K562 (cell line): Measurements from ENCODE around the gene PLEKHH2. TPM values are rescaled to one million over a fixed set of nuclear protein-coding genes. Genes with fewer than 3 reads are reported as not detected.

Experiments used
- CHAMP1 ChIP-seq: fragments of 450-650 bp; IDR thresholded peaks from 2 replicates; pipeline ENCODE4 v1.6.1; 2016; ENCODE audit warnings: mild to moderate bottlenecking
- DEAF1 ChIP-seq: fragments of 450-650 bp; formaldehyde crosslinking; IDR thresholded peaks from 2 replicates; pipeline ENCODE4 v1.4.0; 2020; ENCODE audit warnings: mild to moderate bottlenecking, moderate library complexity
- E2F6 ChIP-seq, 2 experiments: IDR thresholded peaks; 2 replicates each; pipeline ENCODE4 v1.6.1; 2011; ENCODE audit warnings: borderline replicate concordance in 1 of 2, control low read depth in 1 of 2, low read depth in 1 of 2, low read length in 1 of 2, mild to moderate bottlenecking in 1 of 2, mixed read lengths in 1 of 2, moderate library complexity in 1 of 2; ENCODE audit not compliant: insufficient read depth in 1 of 2, insufficient read length in 1 of 2, poor library complexity in 1 of 2, severe bottlenecking in 1 of 2; ENCODE audit errors: extremely low read depth in 1 of 2
- HNRNPUL1 ChIP-seq: fragments of 200-400 bp; formaldehyde crosslinking; IDR thresholded peaks from 2 replicates; pipeline ENCODE4 v1.6.1; 2017; ENCODE audit warnings: low read length
- ILK ChIP-seq: fragments of 450-650 bp; IDR thresholded peaks from 2 replicates; pipeline ENCODE4 v1.6.1; 2016; ENCODE audit warnings: missing genetic modification characterization, low read depth, mild to moderate bottlenecking, missing compliant biosample characterization, moderate library complexity, borderline replicate concordance
- MTF1 ChIP-seq: fragments of 250-450 bp; sonication (Bioruptor Pico); IDR thresholded peaks from 2 replicates; pipeline ENCODE4 v1.9.0; 2021; ENCODE audit warnings: moderate library complexity, mild to moderate bottlenecking, inconsistent platforms, borderline replicate concordance
- RFX5 ChIP-seq: IDR thresholded peaks from 2 replicates; pipeline ENCODE4 v1.6.1; 2011; ENCODE audit warnings: low read depth, mild to moderate bottlenecking, improper control_type of control experiment, low read length
- RNF2 ChIP-seq: sonication (generic); IDR thresholded peaks from 2 replicates; pipeline ENCODE4 v1.6.1; 2016
- SMAD4 ChIP-seq: fragments of 250-450 bp; sonication (Bioruptor Pico); conservative IDR thresholded peaks from 2 replicates; pipeline ENCODE4 v1.8.0; 2021; ENCODE audit warnings: inconsistent platforms, mild to moderate bottlenecking, moderate library complexity
- SMARCA4 ChIP-seq: fragments of 450-650 bp; IDR thresholded peaks from 2 replicates; pipeline ENCODE4 v1.6.1; 2016
- TCFL5 ChIP-seq: fragments of 250-450 bp; sonication (Bioruptor Pico); conservative IDR thresholded peaks from 2 replicates; pipeline ENCODE4 v1.6.1; 2021; ENCODE audit warnings: mild to moderate bottlenecking, moderate library complexity, matching md5 sums
- TEAD4 ChIP-seq, 2 experiments: sonication (generic) in 1 of 2; formaldehyde crosslinking in 1 of 2; IDR thresholded peaks; 2 replicates each; pipeline versions ENCODE4 v1.6.1 to v1.8.0; 2012 to 2022; ENCODE audit warnings: borderline replicate concordance in 1 of 2, inconsistent platforms in 1 of 2, low read length in 1 of 2, mild to moderate bottlenecking in 1 of 2, missing genetic modification reagents in 1 of 2
- VEZF1 ChIP-seq: fragments of 200-800 bp; sonication (Bioruptor generic); IDR thresholded peaks from 2 replicates; pipeline ENCODE4 v1.6.1; 2017; ENCODE audit warnings: missing genetic modification characterization, missing compliant biosample characterization
- ZBTB49 ChIP-seq: sonication (generic); formaldehyde crosslinking; IDR thresholded peaks from 2 replicates; pipeline ENCODE4 v1.8.0; 2022; ENCODE audit warnings: missing genetic modification reagents, mild to moderate bottlenecking, borderline replicate concordance
- ZKSCAN8 ChIP-seq: fragments of 200-800 bp; sonication (Bioruptor generic); IDR thresholded peaks from 2 replicates; pipeline ENCODE4 v1.6.1; 2016; ENCODE audit warnings: missing genetic modification characterization, missing compliant biosample characterization
- ZSCAN29 ChIP-seq: fragments of 450-650 bp; IDR thresholded peaks from 2 replicates; pipeline ENCODE4 v1.6.1; 2017
- ZZZ3 ChIP-seq: fragments of 450-650 bp; IDR thresholded peaks from 2 replicates; pipeline ENCODE4 v1.6.1; 2016; ENCODE audit warnings: antibody characterized with exemption, mild to moderate bottlenecking, moderate library complexity
- polyA plus RNA-seq, 8 experiments: library from polyadenylated mRNA; depleted of rRNA in 4 of 8; stranded (reverse) in 5 of 8; unstranded in 3 of 8; fragments of >200 nt; fragmentation: Nextera tagmentation in 2 of 8; fragmentation: Illumina TruSeq in 1 of 8; extraction: Ambion mirVana in 2 of 8; extraction: Trizol in 1 of 8; gene quantifications; 2 replicates each; pipeline versions ENCODE4 v1.2.1 to v1.2.3, GENCODE V29; 2011 to 2014; ENCODE audit warnings: inconsistent platforms in 1 of 8, missing spikeins in 1 of 8
- total RNA-seq, 7 experiments: library from RNA; depleted of rRNA in 6 of 7; stranded (reverse); fragments of >200 nt in 6 of 7; fragmentation: Illumina TruSeq in 2 of 7; extraction: Trizol in 2 of 7; gene quantifications; 2 replicates each; pipeline versions ENCODE4 v1.2.1 to v1.2.3, GENCODE V29; 2011 to 2021; ENCODE audit warnings: low replicate concordance in 1 of 7

Gene PLEKHH2
- total and polyA plus RNA-seq, 9 of the 15 experiments (the other 6 are each of a cell fraction or from before 2014, with no cell fraction given), result 0.77 to 13.5 (median 2.7) TPM

GRCh38 chr2:43611987-43612894, 24.8 kb upstream of the PLEKHH2 start (continued):
- TF ChIP-seq CHAMP1 (no peak), MTF1 (CRISPR knock-in tag) (no peak), ZKSCAN8 (CRISPR knock-in tag) (no peak), HNRNPUL1 (no peak), SMARCA4 (no peak), ZBTB49 (CRISPR knock-in tag) (no peak), TEAD4 (IDR thresholded peaks at IDR 0.05; ENCODE audit: low read length) (0 out of 2 replicates have a peak, but pooled peaks have one; percentile 20), TEAD4 (CRISPR knock-in tag; IDR thresholded peaks at IDR 0.05; ENCODE audit: borderline replicate concordance) (no peak), ILK (no peak), ZSCAN29 (no peak), VEZF1 (CRISPR knock-in tag) (no peak), E2F6 (IDR thresholded peaks at IDR 0.05; ENCODE audit: borderline replicate concordance in 1 of 2, extremely low read depth in 1 of 2, insufficient read depth in 1 of 2, insufficient read length in 1 of 2, low read depth in 1 of 2, low read length in 1 of 2, poor library complexity in 1 of 2, severe bottlenecking in 1 of 2) (no peak), RFX5 (no peak), TCFL5 (CRISPR knock-in tag) (no peak), SMAD4 (CRISPR knock-in tag) (no peak), RNF2 (no peak), ZZZ3 (no peak), DEAF1 (peak; percentile 62)
